ENCODE measurements around the gene DOCK10. TPM values are rescaled to one million over a fixed set of nuclear protein-coding genes. Genes with fewer than 3 reads are reported as not detected.

Gene DOCK10
- total RNA-seq, 1 experiment from 2014 or later: 5.8 TPM

- no peak for DNase-seq (ENCODE audit: low read depth, low spot score)
- no peaks in the 10 kb centered on the region for H3K36me3 ChIP-seq (ENCODE audit: control insufficient read depth, insufficient read depth, low read length)
Measured at GRCh38 chr2:224990710-224991109, 51.6 kb downstream of the DOCK10 start.

DNA sequence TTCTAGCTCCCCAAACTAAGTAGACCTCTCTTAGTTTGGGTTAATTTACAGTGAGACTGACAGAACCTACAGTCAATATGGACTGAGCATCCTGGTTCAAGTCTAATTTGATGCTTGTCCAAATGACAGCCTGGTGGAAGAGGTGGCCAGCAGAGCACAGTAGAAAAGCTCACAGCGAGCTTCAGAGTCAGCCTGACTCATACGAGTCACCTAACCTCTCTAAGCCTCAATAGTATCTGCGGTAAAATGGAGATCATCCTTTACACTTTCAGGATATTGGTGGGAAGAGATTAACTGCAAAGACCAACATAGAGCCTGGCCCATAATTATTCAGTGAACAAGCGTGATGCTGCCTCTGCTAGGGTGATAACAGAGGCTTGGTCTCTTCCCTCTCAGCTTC, 54.5 kb downstream of the DOCK10 start:
- peaks cover 4% of the 10 kb centered on the region; the same call in 1 of the 2 replicates for H3K27me3 ChIP-seq (ENCODE audit: control insufficient read depth, insufficient read depth, low read length)
- POLR2A ChIA-PET: no interaction called here
- BruUV-seq (replicated peaks): no TSS peak
- ATAC-seq (no peak), DNase-seq (ENCODE audit: low read depth, low spot score) (no peak)
- CTCF ChIA-PET: no interaction called here
- H3K4me3 ChIP-seq (ENCODE audit: low read depth in 2 of 2, low read length in 2 of 2): no peak overlapping the region
- no peak overlapping the region for H3K27ac ChIP-seq (ENCODE audit: low read length)
- H3K9me3 ChIP-seq (ENCODE audit: control insufficient read depth, insufficient read depth, low read depth, low read length): no peaks in the 10 kb centered on the region
- no peaks in the 10 kb centered on the region; the same call in 1 of the 2 replicates for H3K4me1 ChIP-seq (ENCODE audit: control insufficient read depth, insufficient read depth, low read length)
- TF ChIP-seq TCF7L2 (IDR thresholded peaks at IDR 0.05; ENCODE audit: low read depth, low read length) (no peak), SIN3A (IDR thresholded peaks at IDR 0.05; ENCODE audit: borderline replicate concordance, insufficient read depth, low read depth, low read length) (no peak), POLR2AphosphoS5 (IDR thresholded peaks at IDR 0.05; ENCODE audit: low read depth, low read length) (no peak)
- TF ChIP-seq, protein P1, sequence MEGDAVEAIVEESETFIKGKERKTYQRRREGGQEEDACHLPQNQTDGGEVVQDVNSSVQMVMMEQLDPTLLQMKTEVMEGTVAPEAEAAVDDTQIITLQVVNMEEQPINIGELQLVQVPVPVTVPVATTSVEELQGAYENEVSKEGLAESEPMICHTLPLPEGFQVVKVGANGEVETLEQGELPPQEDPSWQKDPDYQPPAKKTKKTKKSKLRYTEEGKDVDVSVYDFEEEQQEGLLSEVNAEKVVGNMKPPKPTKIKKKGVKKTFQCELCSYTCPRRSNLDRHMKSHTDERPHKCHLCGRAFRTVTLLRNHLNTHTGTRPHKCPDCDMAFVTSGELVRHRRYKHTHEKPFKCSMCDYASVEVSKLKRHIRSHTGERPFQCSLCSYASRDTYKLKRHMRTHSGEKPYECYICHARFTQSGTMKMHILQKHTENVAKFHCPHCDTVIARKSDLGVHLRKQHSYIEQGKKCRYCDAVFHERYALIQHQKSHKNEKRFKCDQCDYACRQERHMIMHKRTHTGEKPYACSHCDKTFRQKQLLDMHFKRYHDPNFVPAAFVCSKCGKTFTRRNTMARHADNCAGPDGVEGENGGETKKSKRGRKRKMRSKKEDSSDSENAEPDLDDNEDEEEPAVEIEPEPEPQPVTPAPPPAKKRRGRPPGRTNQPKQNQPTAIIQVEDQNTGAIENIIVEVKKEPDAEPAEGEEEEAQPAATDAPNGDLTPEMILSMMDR (IDR thresholded peaks at IDR 0.05): no peak
- TF ChIP-seq, protein P2, sequence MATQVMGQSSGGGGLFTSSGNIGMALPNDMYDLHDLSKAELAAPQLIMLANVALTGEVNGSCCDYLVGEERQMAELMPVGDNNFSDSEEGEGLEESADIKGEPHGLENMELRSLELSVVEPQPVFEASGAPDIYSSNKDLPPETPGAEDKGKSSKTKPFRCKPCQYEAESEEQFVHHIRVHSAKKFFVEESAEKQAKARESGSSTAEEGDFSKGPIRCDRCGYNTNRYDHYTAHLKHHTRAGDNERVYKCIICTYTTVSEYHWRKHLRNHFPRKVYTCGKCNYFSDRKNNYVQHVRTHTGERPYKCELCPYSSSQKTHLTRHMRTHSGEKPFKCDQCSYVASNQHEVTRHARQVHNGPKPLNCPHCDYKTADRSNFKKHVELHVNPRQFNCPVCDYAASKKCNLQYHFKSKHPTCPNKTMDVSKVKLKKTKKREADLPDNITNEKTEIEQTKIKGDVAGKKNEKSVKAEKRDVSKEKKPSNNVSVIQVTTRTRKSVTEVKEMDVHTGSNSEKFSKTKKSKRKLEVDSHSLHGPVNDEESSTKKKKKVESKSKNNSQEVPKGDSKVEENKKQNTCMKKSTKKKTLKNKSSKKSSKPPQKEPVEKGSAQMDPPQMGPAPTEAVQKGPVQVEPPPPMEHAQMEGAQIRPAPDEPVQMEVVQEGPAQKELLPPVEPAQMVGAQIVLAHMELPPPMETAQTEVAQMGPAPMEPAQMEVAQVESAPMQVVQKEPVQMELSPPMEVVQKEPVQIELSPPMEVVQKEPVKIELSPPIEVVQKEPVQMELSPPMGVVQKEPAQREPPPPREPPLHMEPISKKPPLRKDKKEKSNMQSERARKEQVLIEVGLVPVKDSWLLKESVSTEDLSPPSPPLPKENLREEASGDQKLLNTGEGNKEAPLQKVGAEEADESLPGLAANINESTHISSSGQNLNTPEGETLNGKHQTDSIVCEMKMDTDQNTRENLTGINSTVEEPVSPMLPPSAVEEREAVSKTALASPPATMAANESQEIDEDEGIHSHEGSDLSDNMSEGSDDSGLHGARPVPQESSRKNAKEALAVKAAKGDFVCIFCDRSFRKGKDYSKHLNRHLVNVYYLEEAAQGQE (IDR thresholded peaks at IDR 0.05; ENCODE audit: insufficient read depth in 1 of 2, low read depth in 2 of 2, low read length in 1 of 2): no peak
- intact Hi-C loops (cut with micrococcal nuclease; ENCODE audit: unreplicated experiment): no loop called here
- in situ Hi-C loops (cut with HindIII; ENCODE audit: low pct_unique_long_range_greater_than_20kb, low sequenced_read_pairs): no loop called here
- H3K36me3 ChIP-seq (ENCODE audit: control insufficient read depth, insufficient read depth, low read length): no peaks in the 10 kb centered on the region

More at GRCh38 chr2:224990710-224991109, 51.6 kb downstream of the DOCK10 start:
- Histone ChIP-seq H3K27ac (ENCODE audit: low read length) (no peak overlapping the region), H3K9me3 (ENCODE audit: control insufficient read depth, insufficient read depth, low read depth, low read length) (no peaks in the 10 kb centered on the region), H3K27me3 (ENCODE audit: control insufficient read depth, insufficient read depth, low read length) (peaks cover 4% of the 10 kb centered on the region; the same call in 1 of the 2 replicates), H3K4me3 (ENCODE audit: low read depth in 2 of 2, low read length in 2 of 2) (no peak overlapping the region), H3K4me1 (ENCODE audit: control insufficient read depth, insufficient read depth, low read length) (no peaks in the 10 kb centered on the region; the same call in 1 of the 2 replicates)
- ATAC-seq: no peak
- BruUV-seq (replicated peaks): no TSS peak
- POLR2A ChIA-PET: no interaction called here
- in situ Hi-C loops (cut with HindIII; ENCODE audit: low pct_unique_long_range_greater_than_20kb, low sequenced_read_pairs): no loop called here
- TF ChIP-seq, protein P1 (IDR thresholded peaks at IDR 0.05): no peak
- TF ChIP-seq, protein P2 (IDR thresholded peaks at IDR 0.05; ENCODE audit: insufficient read depth in 1 of 2, low read depth in 2 of 2, low read length in 1 of 2): no peak
- intact Hi-C loops (cut with micrococcal nuclease; ENCODE audit: unreplicated experiment): loop anchor here (10.0 kb wide), 1 partner anchor 206 kb away; no protein-coding TSS in a partner anchor
- CTCF ChIA-PET: no interaction called here

Data from Panc1 (cell line).